Vagina (tissue), 2 donors: ENCODE data around the gene ABL1. TPM values are rescaled to one million over a fixed set of nuclear protein-coding genes. Genes with fewer than 3 reads are reported as not detected.

Experiments used
- DNase-seq, 2 donors: peaks; one replicate each; pipeline ENCODE4 v3.0.0-alpha.2; 2017; ENCODE audit errors: extremely low spot score in 2 of 2
- H3K27ac ChIP-seq: fragments of 200-600 bp; sonication (generic); one replicate; pipeline ENCODE4 v1.5.1; 2019
- H3K27me3 ChIP-seq: fragments of 200-600 bp; sonication (generic); one replicate; pipeline ENCODE4 v1.5.1; 2019
- H3K36me3 ChIP-seq, 2 donors: fragments of 200-600 bp; sonication (generic); one replicate each; pipeline ENCODE4 v1.5.1; 2017 to 2019
- H3K4me1 ChIP-seq: fragments of 200-600 bp; sonication (generic); one replicate; pipeline ENCODE4 v1.5.1; 2019
- H3K4me3 ChIP-seq, 2 donors: fragments of 200-600 bp; sonication (generic); 1 replicate in 1 of 2; 2 replicates in 1 of 2; pipeline ENCODE4 v1.5.1; 2016 to 2019
- H3K9me3 ChIP-seq: fragments of 200-600 bp; sonication (generic); one replicate; pipeline ENCODE4 v1.5.1; 2019
- CTCF ChIP-seq, 3 experiments: fragments of 450-650 bp in 2 of 3; fragments of 200-600 bp in 1 of 3; sonication (generic) in 1 of 3; IDR thresholded peaks; one replicate each; pipeline ENCODE4 v1.5.1; 2017 to 2019; ENCODE audit warnings: antibody characterized with exemption in 3 of 3, mild to moderate bottlenecking in 2 of 3, moderate library complexity in 2 of 3
- POLR2A ChIP-seq, 2 donors: fragments of 450-650 bp; IDR thresholded peaks; one replicate each; pipeline ENCODE4 v1.6.1; 2017; ENCODE audit warnings: antibody characterized with exemption in 2 of 2, mild to moderate bottlenecking in 2 of 2, moderate library complexity in 2 of 2
- POLR2AphosphoS5 ChIP-seq, 2 donors: sonication (generic); formaldehyde crosslinking; IDR thresholded peaks; one replicate each; pipeline ENCODE4 v1.9.0; 2017; ENCODE audit warnings: antibody characterized with exemption in 2 of 2, mild to moderate bottlenecking in 2 of 2, low read depth in 1 of 2; ENCODE audit not compliant: insufficient read depth in 1 of 2
- intact Hi-C: fragments of 100-400 bp; cut with DNase I; formaldehyde crosslinking; loops from one replicate; pipeline ENCODE4 v1.15.1; 2023
- total RNA-seq: library from RNA; depleted of rRNA; stranded (reverse); fragments of >200 nt; gene quantifications from one replicate; pipeline ENCODE4 v1.2.3, GENCODE V29; 2016

The ABL1 gene
- total RNA-seq, 1 donor from 2014 or later: 68.5 TPM

DNA sequence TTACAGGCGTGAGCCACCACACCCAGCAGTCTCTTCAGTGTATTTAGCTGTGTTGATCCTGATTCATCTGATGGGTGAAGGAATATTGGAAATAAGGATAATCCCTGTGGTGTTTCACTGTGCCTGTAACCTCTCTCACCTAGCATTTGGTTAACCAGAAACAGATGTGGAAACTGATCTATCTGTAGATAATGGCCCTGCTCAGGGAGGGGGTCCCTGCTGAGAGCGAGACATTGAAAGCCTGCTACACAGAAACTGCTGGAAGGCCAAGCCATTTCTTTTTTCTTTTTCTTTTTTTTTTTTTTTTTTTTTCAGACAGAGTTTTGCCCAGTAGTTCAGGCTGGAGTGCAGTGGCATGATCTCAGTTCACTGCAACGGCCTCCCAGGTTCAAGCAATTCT, 33.2 kb downstream of the ABL1 start:
- Histone ChIP-seq H3K4me3 (no peak overlapping the region), H3K27me3 (no peaks in the 10 kb centered on the region), H3K9me3 (no peaks in the 10 kb centered on the region), H3K36me3 (peaks cover 0 to 31% of the 10 kb centered on the region in 2 donors), H3K4me1 (peaks cover 34% of the 10 kb centered on the region), H3K27ac (no peak overlapping the region)
- no peak for TF ChIP-seq CTCF (IDR thresholded peaks at IDR 0.05)
- no peak for TF ChIP-seq POLR2AphosphoS5 (IDR thresholded peaks at IDR 0.05; ENCODE audit: insufficient read depth in 1 of 2, low read depth in 1 of 2)
- TF ChIP-seq POLR2A (IDR thresholded peaks at IDR 0.05): no peak
- intact Hi-C loops: loop anchor here (5.0 to 10.0 kb wide), 2 partner anchors 77 to 96 kb away; no protein-coding TSS in a partner anchor
- DNase-seq: no peak

GRCh38 chr9:130869250-130869649, 34.2 kb downstream of the ABL1 start:
- H3K4me3 ChIP-seq: no peak overlapping the region
- peaks cover 34% of the 10 kb centered on the region for H3K4me1 ChIP-seq
- TF ChIP-seq POLR2A (IDR thresholded peaks at IDR 0.05) (no peak), POLR2AphosphoS5 (IDR thresholded peaks at IDR 0.05; ENCODE audit: insufficient read depth in 1 of 2, low read depth in 1 of 2) (no peak), CTCF (IDR thresholded peaks at IDR 0.05) (no peak)
- no peak for DNase-seq
- H3K27me3 ChIP-seq: no peaks in the 10 kb centered on the region
- peaks cover 0 to 35% of the 10 kb centered on the region in 2 donors for H3K36me3 ChIP-seq
- H3K9me3 ChIP-seq: no peaks in the 10 kb centered on the region
- H3K27ac ChIP-seq: no peak overlapping the region
- intact Hi-C loops: loop anchor here (5.0 to 10.0 kb wide), 2 partner anchors 76 to 97 kb away; no protein-coding TSS in a partner anchor

DNA sequence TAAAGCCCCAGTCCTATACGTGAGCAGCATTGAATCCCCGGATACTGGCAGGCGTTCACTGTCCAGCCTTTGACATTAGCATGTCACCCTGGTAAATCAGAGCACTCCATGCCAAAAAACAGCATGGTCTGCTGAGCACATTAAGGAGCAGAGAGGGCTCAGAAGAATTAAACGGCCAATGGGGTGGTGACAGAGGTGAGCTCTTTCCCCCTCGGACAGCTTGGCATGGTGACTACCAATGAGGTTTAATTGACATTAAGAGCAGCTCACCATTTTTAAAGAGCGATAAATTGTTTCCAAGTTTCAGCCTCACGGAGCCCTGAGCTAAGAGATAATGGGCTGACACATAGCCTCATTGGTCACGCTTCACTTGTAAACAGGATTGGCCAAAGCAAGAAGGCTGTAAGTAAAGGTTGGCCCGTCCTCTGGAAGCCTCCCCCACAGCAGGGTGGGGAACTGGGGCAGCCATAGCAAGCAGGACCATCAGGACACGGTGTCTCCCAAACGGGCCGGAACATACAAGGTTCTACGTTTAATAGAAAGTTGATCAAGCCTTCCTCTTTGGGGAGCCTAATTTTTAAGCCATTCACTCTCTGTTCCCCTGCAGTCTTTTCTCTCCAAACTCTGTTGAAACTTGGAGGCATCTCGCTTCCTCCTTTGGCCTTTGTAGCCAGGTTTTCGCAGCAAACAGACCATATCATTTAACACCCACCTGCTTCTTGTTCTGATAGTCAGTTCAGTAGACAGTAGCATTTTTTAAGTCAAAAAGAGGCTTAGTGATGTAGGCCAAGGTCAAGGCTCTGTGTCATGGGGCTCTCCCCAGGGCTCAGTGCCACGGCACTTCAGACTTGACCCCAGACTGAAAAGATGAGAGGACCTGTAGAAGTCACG, 35.7 kb downstream of the ABL1 start:
- Histone ChIP-seq H3K36me3 (peaks cover 0 to 41% of the 10 kb centered on the region in 2 donors), H3K4me1 (peaks cover 34% of the 10 kb centered on the region), H3K27me3 (no peaks in the 10 kb centered on the region), H3K27ac (no peak overlapping the region), H3K9me3 (no peaks in the 10 kb centered on the region), H3K4me3 (no peak overlapping the region)
- TF ChIP-seq POLR2A (IDR thresholded peaks at IDR 0.05): no peak
- TF ChIP-seq POLR2AphosphoS5 (IDR thresholded peaks at IDR 0.05; ENCODE audit: insufficient read depth in 1 of 2, low read depth in 1 of 2): no peak
- TF ChIP-seq CTCF (IDR thresholded peaks at IDR 0.05): no peak
- DNase-seq: no peak
- intact Hi-C loops: loop anchor here (10.0 kb wide), 1 partner anchor 174 kb away; no protein-coding TSS in a partner anchor

DNA sequence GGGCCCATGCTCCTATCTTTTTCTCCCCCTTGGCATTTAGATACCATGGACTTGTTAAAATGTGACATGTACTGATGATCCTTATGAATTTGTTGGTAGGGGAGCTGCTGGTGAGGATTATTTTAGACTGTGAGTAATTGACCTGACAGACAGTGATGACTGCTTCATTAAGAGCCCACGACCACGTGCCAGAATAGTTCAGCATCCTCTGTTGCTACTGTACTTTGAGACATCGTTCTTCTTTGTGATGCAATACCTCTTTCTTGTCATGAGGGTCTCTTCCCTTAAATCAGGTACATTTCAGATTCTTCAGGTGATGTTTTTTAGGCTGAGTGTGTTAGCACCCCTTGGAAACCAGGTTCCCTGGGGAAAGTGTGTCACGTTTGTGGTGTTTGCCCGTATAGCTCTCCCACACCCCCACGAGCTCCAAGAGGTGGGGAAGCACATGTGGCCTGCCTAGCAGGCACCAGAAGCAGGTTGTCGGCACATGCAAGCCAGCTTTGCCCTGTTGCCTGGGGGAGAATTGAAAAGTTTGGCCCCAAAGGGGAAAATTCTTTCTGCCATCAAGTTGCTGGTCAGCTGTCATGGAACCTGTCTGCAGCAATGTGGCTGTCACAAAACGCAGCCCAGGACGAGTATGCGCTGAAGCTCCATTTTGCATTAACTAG, 36.5 kb downstream of the ABL1 start:
- DNase-seq: no peak
- no peak overlapping the region for H3K4me3 ChIP-seq
- H3K27ac ChIP-seq: no peak overlapping the region
- TF ChIP-seq CTCF (IDR thresholded peaks at IDR 0.05) (no peak), POLR2A (IDR thresholded peaks at IDR 0.05) (no peak), POLR2AphosphoS5 (IDR thresholded peaks at IDR 0.05; ENCODE audit: insufficient read depth in 1 of 2, low read depth in 1 of 2) (no peak)
- peaks cover 0 to 49% of the 10 kb centered on the region in 2 donors for H3K36me3 ChIP-seq
- peaks cover 34% of the 10 kb centered on the region for H3K4me1 ChIP-seq
- H3K9me3 ChIP-seq: no peaks in the 10 kb centered on the region
- intact Hi-C loops: loop anchor here (10.0 kb wide), 1 partner anchor 173 kb away; no protein-coding TSS in a partner anchor
- no peaks in the 10 kb centered on the region for H3K27me3 ChIP-seq
